Embryonic facial prominence (tissue), 1 donor: ENCODE results near the gene TNC.

Experiments
- DNase-seq: peaks from one replicate; pipeline ENCODE4 v3.0.0-alpha.2; 2016; ENCODE audit errors: extremely low spot score

TNC gene

GRCh38 chr9:115050002-115050490 is 67.9 kb downstream of the TNC start:
- DNase-seq: no peak

GRCh38 chr9:115046824-115047223 is 71.1 kb downstream of the TNC start:
- DNase-seq: no peak

GRCh38 chr9:115046199-115046598 is 71.8 kb downstream of the TNC start:
- no peak for DNase-seq

GRCh38 chr9:115043632-115044031 is 74.3 kb downstream of the TNC start:
- no peak for DNase-seq

- no peak for DNase-seq
Measured at GRCh38 chr9:115042781-115043509, 75.0 kb downstream of the TNC start.

GRCh38 chr9:115039516-115040120 is 78.3 kb downstream of the TNC start:
- no peak for DNase-seq

GRCh38 chr9:115038178-115038577 is 79.8 kb downstream of the TNC start:
- no peak for DNase-seq

- no peak for DNase-seq
Measured at GRCh38 chr9:115036691-115037090, 81.3 kb downstream of the TNC start.

- no peak for DNase-seq
Measured at GRCh38 chr9:115035841-115036612, 81.9 kb downstream of the TNC start.

- no peak for DNase-seq
Measured at GRCh38 chr9:115034801-115035200, 83.2 kb downstream of the TNC start.

GRCh38 chr9:115033800-115034199 is 84.2 kb downstream of the TNC start:
- DNase-seq: no peak

GRCh38 chr9:115032296-115032695 is 85.7 kb downstream of the TNC start:
- DNase-seq: no peak

GRCh38 chr9:115030006-115030405 is 88.0 kb downstream of the TNC start:
- no peak for DNase-seq

GRCh38 chr9:115025721-115026120 is 92.2 kb downstream of the TNC start:
- DNase-seq: no peak

- DNase-seq: no peak
Measured at GRCh38 chr9:115024925-115025535, 92.9 kb downstream of the TNC start.

- no peak for DNase-seq
Measured at GRCh38 chr9:115022760-115023434, 95.1 kb downstream of the TNC start.

GRCh38 chr9:115018547-115019435 is 99.2 kb downstream of the TNC start:
- no peak for DNase-seq

- no peak for DNase-seq
Measured at GRCh38 chr9:115016344-115016743, 101.6 kb downstream of the TNC start.

GRCh38 chr9:115015018-115015635 is 102.8 kb downstream of the TNC start:
- no peak for DNase-seq

- DNase-seq: no peak
Measured at GRCh38 chr9:115014438-115014837, 103.5 kb downstream of the TNC start.
